GM23248 (cell line): ENCODE data around the gene HOXA6.

ENCODE experiments used
- EZH2 ChIP-seq: fragments of 200-600 bp; sonication (generic); IDR thresholded peaks from 2 replicates; pipeline ENCODE4 v1.6.1; 2018; ENCODE audit warnings: antibody characterized with exemption, mild to moderate bottlenecking; ENCODE audit not compliant: insufficient read depth, poor library complexity, severe bottlenecking
- EZH2phosphoT487 ChIP-seq: fragments of 200-600 bp; sonication (generic); IDR thresholded peaks from 2 replicates; pipeline ENCODE4 v1.6.1; 2018; ENCODE audit warnings: antibody characterized with exemption, moderate library complexity, mild to moderate bottlenecking, low read depth; ENCODE audit not compliant: insufficient read depth

DNA sequence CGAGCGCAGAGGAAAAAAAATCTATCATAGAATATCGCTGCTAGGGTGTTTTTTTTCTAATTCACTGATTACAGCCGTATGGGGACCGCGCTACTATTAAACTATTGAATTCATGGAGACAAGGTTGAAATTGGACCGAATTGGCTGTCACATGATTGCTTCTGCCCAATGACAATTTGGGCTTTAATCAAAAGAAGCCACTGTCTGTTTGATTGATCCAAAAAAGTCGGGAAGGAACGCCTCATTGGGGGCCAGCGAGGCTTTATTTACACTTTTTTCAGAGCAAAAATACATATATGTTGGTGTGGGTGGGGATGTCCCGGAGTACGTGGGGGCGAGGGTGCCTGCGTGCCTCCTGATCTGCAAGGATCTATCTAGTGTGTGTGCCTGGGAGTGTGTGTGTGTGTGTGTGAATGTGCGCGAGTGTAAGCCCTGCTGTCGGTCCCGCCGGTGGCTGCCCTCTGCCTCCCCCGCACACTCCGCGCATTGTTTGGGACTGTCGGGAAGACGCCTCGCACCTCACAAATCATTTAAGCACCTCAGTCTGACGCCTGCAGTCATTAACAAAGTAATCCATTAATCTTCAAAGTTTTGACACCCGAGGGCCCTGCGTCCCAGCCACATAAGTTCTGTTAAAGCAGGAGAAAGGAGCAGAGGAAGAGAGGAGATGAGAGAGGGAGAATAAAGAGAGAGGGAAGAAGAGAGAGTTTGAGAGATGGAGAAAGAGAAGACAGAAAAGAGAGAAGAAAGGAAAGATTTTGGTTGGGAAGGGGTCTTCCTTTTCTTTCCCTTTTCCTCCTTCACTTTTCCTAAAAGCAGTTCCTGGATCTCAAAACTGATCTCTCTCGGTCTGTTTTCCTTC is 44.8 kb downstream of the HOXA6 start, which contains the start of gene HOXA2:
- TF ChIP-seq EZH2 (no peak), EZH2phosphoT487 (no peak)
